A673 (cell line): ENCODE measurements around the gene CDH23.

Experiments
- CTCF ChIP-seq: fragments of 300-800, 200-600 bp; sonication (generic); conservative IDR thresholded peaks from 2 replicates; pipeline ENCODE4 v1.5.1; 2017; ENCODE audit warnings: low read depth, mild to moderate bottlenecking, antibody characterized with exemption, low read length, moderate library complexity, mixed read lengths
- EZH2 ChIP-seq: fragments of 200-600 bp; sonication (generic); IDR thresholded peaks from 2 replicates; pipeline ENCODE4 v1.6.1; 2017; ENCODE audit warnings: borderline replicate concordance, low read depth, mild to moderate bottlenecking, mixed read lengths, antibody characterized with exemption, low read length; ENCODE audit not compliant: poor library complexity, severe bottlenecking

- TF ChIP-seq CTCF (no peak), EZH2 (no peak)
Measured at GRCh38 chr10:71648254-71648932, 251.7 kb downstream of the CDH23 start.
